Astrocyte of the spinal cord (primary cell): ENCODE results near the gene STK39.

Experiments
- DNase-seq: peaks from one replicate; pipeline ENCODE4 v3.0.0; 2011; ENCODE audit warnings: low read depth, low spot score
- H3K4me3 ChIP-seq: 2 replicates; pipeline ENCODE4 v1.5.1; 2011; ENCODE audit warnings: low read depth, mild to moderate bottlenecking, low read length, moderate library complexity
- CTCF ChIP-seq: IDR thresholded peaks from 2 replicates; pipeline ENCODE4 v1.5.1; 2012; ENCODE audit warnings: low read depth, mild to moderate bottlenecking, low read length, inconsistent platforms
- in situ Hi-C: cut with HindIII; loops from 2 replicates; pipeline ENCODE4 v1.10.0; 2017; ENCODE audit warnings: low sequenced_read_pairs

STK39 gene

GRCh38 chr2:168237741-168238140, 9.7 kb downstream of the STK39 start:
- no peak overlapping the region for H3K4me3 ChIP-seq
- in situ Hi-C loops: no loop called here
- TF ChIP-seq CTCF: no peak
- no peak for DNase-seq

- TF ChIP-seq CTCF: no peak
- no peak for DNase-seq
- no peak overlapping the region for H3K4me3 ChIP-seq
- in situ Hi-C loops: no loop called here
Measured at GRCh38 chr2:168234407-168235085, 12.8 kb downstream of the STK39 start.

- no peak for TF ChIP-seq CTCF
- no peak for DNase-seq
- in situ Hi-C loops: no loop called here
- H3K4me3 ChIP-seq: no peak overlapping the region
Measured at GRCh38 chr2:168233726-168234406, 13.5 kb downstream of the STK39 start.

GRCh38 chr2:168233166-168233565, 14.2 kb downstream of the STK39 start:
- no peak for DNase-seq
- in situ Hi-C loops: no loop called here
- TF ChIP-seq CTCF: no peak
- H3K4me3 ChIP-seq: no peak overlapping the region

- DNase-seq: no peak
- in situ Hi-C loops: no loop called here
- no peak for TF ChIP-seq CTCF
- H3K4me3 ChIP-seq: no peak overlapping the region
Measured at GRCh38 chr2:168231609-168232241, 15.7 kb downstream of the STK39 start.

- no peak overlapping the region for H3K4me3 ChIP-seq
- DNase-seq: no peak
- no peak for TF ChIP-seq CTCF
- in situ Hi-C loops: no loop called here
Measured at GRCh38 chr2:168230389-168230788, 17.0 kb downstream of the STK39 start.
